Sigmoid colon (tissue), 7 donors: ENCODE data around the gene BLM. TPM values are rescaled to one million over a fixed set of nuclear protein-coding genes. Genes with fewer than 3 reads are reported as not detected.

Experiments
- DNase-seq: peaks from one replicate; pipeline ENCODE4 v3.0.0-alpha.2; 2019
- H3K27ac ChIP-seq, 4 donors: fragments of 200-600 bp; sonication (generic); one replicate each; pipeline ENCODE4 v1.5.1; 2016 to 2019; ENCODE audit warnings: mild to moderate bottlenecking in 1 of 4
- H3K27me3 ChIP-seq, 3 donors: fragments of 200-600 bp; sonication (generic); one replicate each; pipeline ENCODE4 v1.5.1; 2019; ENCODE audit warnings: mild to moderate bottlenecking in 1 of 3
- H3K36me3 ChIP-seq, 4 donors: fragments of 200-600 bp; sonication (generic); one replicate each; pipeline ENCODE4 v1.5.1; 2016 to 2019
- H3K4me1 ChIP-seq, 4 donors: fragments of 200-600 bp; sonication (generic); one replicate each; pipeline ENCODE4 v1.5.1; 2017 to 2019
- H3K4me3 ChIP-seq, 4 donors: fragments of 200-600 bp; sonication (generic); one replicate each; pipeline ENCODE4 v1.5.1; 2017 to 2019; ENCODE audit warnings: mild to moderate bottlenecking in 2 of 4, moderate library complexity in 1 of 4
- H3K9me3 ChIP-seq, 4 donors: fragments of 200-600 bp in 3 of 4; sonication (generic) in 3 of 4; one replicate each; pipeline versions ENCODE4 v1.5.1 to v1.6.1; 2013 to 2019
- CTCF ChIP-seq, 4 experiments: fragments of 450-650 bp in 3 of 4; fragments of 200-600 bp in 1 of 4; IDR thresholded peaks; one replicate each; pipeline ENCODE4 v1.5.1; 2016 to 2019; ENCODE audit warnings: antibody characterized with exemption in 4 of 4, mild to moderate bottlenecking in 3 of 4, moderate library complexity in 2 of 4
- EP300 ChIP-seq, 4 donors: sonication (generic); formaldehyde crosslinking; IDR thresholded peaks; one replicate each; pipeline ENCODE4 v1.6.1; 2017; ENCODE audit warnings: antibody characterized with exemption in 4 of 4
- POLR2A ChIP-seq, 2 donors: fragments of 450-650 bp; IDR thresholded peaks; one replicate each; pipeline ENCODE4 v1.6.1; 2016; ENCODE audit warnings: antibody characterized with exemption in 2 of 2, mild to moderate bottlenecking in 2 of 2, moderate library complexity in 2 of 2
- POLR2AphosphoS5 ChIP-seq, 4 donors: sonication (generic); formaldehyde crosslinking; IDR thresholded peaks; one replicate each; pipeline ENCODE4 v1.6.1; 2017; ENCODE audit warnings: antibody characterized with exemption in 4 of 4
- WGBS, 2 donors: extraction: QIAGEN DNeasy Blood & Tissue Kit; methylation state at CpG; one replicate each; pipeline ENCODE4 v1.1.7; 2013; 5-methylcytosine and 5-hydroxymethylcytosine counted together
- intact Hi-C: fragments of 100-400 bp; cut with DNase I; formaldehyde crosslinking; loops from one replicate; pipeline ENCODE4 v1.15.1; 2023
- polyA plus RNA-seq, 3 donors: library from polyadenylated mRNA; stranded (reverse); fragments of 200-250 nt; gene quantifications; one replicate each; pipeline ENCODE4 v1.2.3, GENCODE V29; 2013
- total RNA-seq, 4 donors: library from RNA; depleted of rRNA; stranded (reverse); fragments of >200 nt; gene quantifications; one replicate each; pipeline ENCODE4 v1.1.0, GENCODE V29; 2016
- donor health status: healthy with polysubstance abuse.
- donor health status: Bipolar disorder and iron deficiency.
- donor health status: healthy.

BLM gene
- total and polyA plus RNA-seq, 7 donors, result 0.54 to 6.2 (median 0.85) TPM; not detected in 1

- 70 to 86% methylated on average over 4 of the region's 4 CpGs for WGBS, 2 donors
- intact Hi-C loops, result no loop called here
- H3K4me3 ChIP-seq, result no peak overlapping the region
- H3K4me1 ChIP-seq, result no peaks in the 10 kb centered on the region
- no peak for TF ChIP-seq POLR2AphosphoS5 (IDR thresholded peaks at IDR 0.05)
- TF ChIP-seq POLR2A (IDR thresholded peaks at IDR 0.05), result no peak
- no peak for DNase-seq
- H3K9me3 ChIP-seq, result no peaks in the 10 kb centered on the region
- no peak overlapping the region for H3K27ac ChIP-seq
- no peaks in the 10 kb centered on the region for H3K27me3 ChIP-seq
- no peaks in the 10 kb centered on the region for H3K36me3 ChIP-seq
Measured at GRCh38 chr15:90763366-90764099, 46.4 kb downstream of the BLM start.

GRCh38 chr15:90765531-90765930 lies 48.4 kb downstream of the BLM start:
- intact Hi-C loops, result no loop called here
- TF ChIP-seq POLR2AphosphoS5 (IDR thresholded peaks at IDR 0.05), result no peak
- no peak for TF ChIP-seq CTCF (IDR thresholded peaks at IDR 0.05)
- no peak for TF ChIP-seq POLR2A (IDR thresholded peaks at IDR 0.05)
- TF ChIP-seq EP300 (IDR thresholded peaks at IDR 0.05), result no peak
- no peaks in the 10 kb centered on the region for H3K36me3 ChIP-seq
- H3K27me3 ChIP-seq, result no peaks in the 10 kb centered on the region
- no peak for DNase-seq
- H3K27ac ChIP-seq, result no peak overlapping the region
- no peak overlapping the region for H3K4me3 ChIP-seq
- WGBS, 2 donors, result 83 to 92% methylated on average over 2 of the region's 2 CpGs
- H3K4me1 ChIP-seq, result no peaks in the 10 kb centered on the region
- H3K9me3 ChIP-seq, result no peaks in the 10 kb centered on the region

- H3K4me1 ChIP-seq, result no peaks in the 10 kb centered on the region
- no peak for TF ChIP-seq EP300 (IDR thresholded peaks at IDR 0.05)
- TF ChIP-seq POLR2A (IDR thresholded peaks at IDR 0.05), result no peak
- TF ChIP-seq POLR2AphosphoS5 (IDR thresholded peaks at IDR 0.05), result no peak
- TF ChIP-seq CTCF (IDR thresholded peaks at IDR 0.05), result no peak
- DNase-seq, result no peak
- no peaks in the 10 kb centered on the region for H3K27me3 ChIP-seq
- no peak overlapping the region for H3K4me3 ChIP-seq
- H3K36me3 ChIP-seq, result no peaks in the 10 kb centered on the region
- H3K27ac ChIP-seq, result no peak overlapping the region
- WGBS, 2 donors, result 97 to 99% methylated on average over 3 of the region's 3 CpGs
- intact Hi-C loops, result no loop called here
- no peaks in the 10 kb centered on the region for H3K9me3 ChIP-seq
Measured at GRCh38 chr15:90765966-90766365, 48.8 kb downstream of the BLM start.

- H3K27me3 ChIP-seq, result no peaks in the 10 kb centered on the region
- intact Hi-C loops, result no loop called here
- DNase-seq, result no peak
- H3K4me1 ChIP-seq, result no peaks in the 10 kb centered on the region
- no peak overlapping the region for H3K27ac ChIP-seq
- TF ChIP-seq EP300 (IDR thresholded peaks at IDR 0.05), result no peak
- no peak for TF ChIP-seq CTCF (IDR thresholded peaks at IDR 0.05)
- no peak for TF ChIP-seq POLR2AphosphoS5 (IDR thresholded peaks at IDR 0.05)
- WGBS, 2 donors, result 92 to 94% methylated on average over 10 of the region's 10 CpGs
- H3K36me3 ChIP-seq, result no peaks in the 10 kb centered on the region
- no peaks in the 10 kb centered on the region for H3K9me3 ChIP-seq
- no peak overlapping the region for H3K4me3 ChIP-seq
Measured at GRCh38 chr15:90769375-90769774, 52.2 kb downstream of the BLM start.

GRCh38 chr15:90773485-90773884 lies 56.3 kb downstream of the BLM start:
- H3K9me3 ChIP-seq, result no peaks in the 10 kb centered on the region
- peaks cover 0 to 4% (median 0%) of the 10 kb centered on the region in 4 donors for H3K4me1 ChIP-seq
- intact Hi-C loops, result no loop called here
- no peaks in the 10 kb centered on the region for H3K36me3 ChIP-seq
- no peak overlapping the region for H3K27ac ChIP-seq
- TF ChIP-seq POLR2A (IDR thresholded peaks at IDR 0.05), result no peak
- TF ChIP-seq POLR2AphosphoS5 (IDR thresholded peaks at IDR 0.05), result no peak
- TF ChIP-seq CTCF (IDR thresholded peaks at IDR 0.05), result no peak
- no peak for TF ChIP-seq EP300 (IDR thresholded peaks at IDR 0.05)
- no peak overlapping the region for H3K4me3 ChIP-seq
- no peak for DNase-seq
- 100% methylated on average over 1 of the region's 1 CpG for WGBS, 2 donors
- H3K27me3 ChIP-seq, result no peaks in the 10 kb centered on the region
